ENCODE results near the gene PKNOX2. TPM values are rescaled to one million over a fixed set of nuclear protein-coding genes. Genes with fewer than 3 reads are reported as not detected.

The PKNOX2 gene
- total and polyA plus RNA-seq, 2 of the 8 experiments (the other 6 are each of a cell fraction or from before 2014, with no cell fraction given), result 2.0 TPM

- Histone ChIP-seq H3K14ac (ENCODE audit: insufficient read length) (no peak overlapping the region), H4K5ac (ENCODE audit: insufficient read length, low read depth, low read length) (no peak overlapping the region), H3K4me1 (replicated peaks in 1 of 4; ENCODE audit: control insufficient read depth in 3 of 4, insufficient read depth in 4 of 4, low read length in 3 of 4) (peaks cover 1 to 5% (median 4%) of the 10 kb centered on the region in 4 experiments; a peak in 6 of 7 replicates), H4K91ac (replicated peaks; ENCODE audit: insufficient read length, low read length) (no peak overlapping the region), H3K9me3 (ENCODE audit: insufficient read depth in 2 of 2, low read depth in 1 of 2, low read length in 1 of 2) (no peaks in the 10 kb centered on the region), H3K79me1 (ENCODE audit: low read depth, low read length) (no peaks in the 10 kb centered on the region), H3K27me3 (replicated peaks in 1 of 4; ENCODE audit: control insufficient read depth in 3 of 4, extremely low read depth in 1 of 4, insufficient read depth in 3 of 4, low read length in 3 of 4) (no peaks in the 10 kb centered on the region), H3K4ac (replicated peaks; ENCODE audit: insufficient read length, low read depth, low read length) (no peak overlapping the region), H2AK5ac (ENCODE audit: low read depth, low read length) (no peak overlapping the region), H3K4me3 (ENCODE audit: extremely low read depth in 1 of 4, insufficient read depth in 2 of 4, low read depth in 3 of 4, low read length in 4 of 4) (no peak overlapping the region), H4K20me1 (replicated peaks in 1 of 2; ENCODE audit: control insufficient read depth in 1 of 2, insufficient read depth in 2 of 2, low read length in 2 of 2) (no peaks in the 10 kb centered on the region), H3K56ac (replicated peaks; ENCODE audit: insufficient read length, low read depth, low read length) (no peak overlapping the region), H2BK120ac (replicated peaks; ENCODE audit: low read depth, low read length) (no peak overlapping the region), H3K79me2 (ENCODE audit: control insufficient read depth in 1 of 2, insufficient read depth in 2 of 2, low read length in 2 of 2) (no peaks in the 10 kb centered on the region), H3K27ac (ENCODE audit: low read depth, low read length) (no peak overlapping the region), H3K36me3 (ENCODE audit: control insufficient read depth in 2 of 4, insufficient read depth in 4 of 4, low read length in 3 of 4) (no peaks in the 10 kb centered on the region), H3K23me2 (ENCODE audit: low read depth, low read length) (no peaks in the 10 kb centered on the region), H2BK12ac (ENCODE audit: low read depth, low read length) (no peak overlapping the region), H3K9ac (replicated peaks in 1 of 4; ENCODE audit: extremely low read depth in 1 of 4, low read depth in 3 of 4, low read length in 3 of 4) (no peak overlapping the region), H2BK20ac (ENCODE audit: low read length) (no peak overlapping the region), H3K4me2 (ENCODE audit: insufficient read depth in 1 of 2, low read depth in 2 of 2, low read length in 2 of 2) (no peak overlapping the region), H3K23ac (ENCODE audit: insufficient read length) (no peak overlapping the region), H2BK5ac (ENCODE audit: low read depth, low read length) (no peak overlapping the region), H2BK15ac (ENCODE audit: low read length) (no peak overlapping the region), H2AFZ (ENCODE audit: low read length) (no peak overlapping the region), H4K8ac (ENCODE audit: extremely low read depth, insufficient read depth, low read length) (no peak overlapping the region), H3K18ac (ENCODE audit: extremely low read depth, low read length) (no peak overlapping the region)
- 93% methylated on average over 5 of the region's 5 CpGs; no CpG with 5 or more reads in 1 of the 2 experiments for WGBS, 2 experiments (ENCODE audit: extremely low coverage in 1 of 2, insufficient coverage in 1 of 2, insufficient read length in 1 of 2, insufficient replicate concordance in 2 of 2, low coverage in 1 of 2, low lambda C conversion rate in 2 of 2, missing lambda C conversion rate in 1 of 2)
- ChIA-PET POLR2A (ENCODE audit: partially characterized antibody) (no interaction called here), CTCF (ENCODE audit: partially characterized antibody) (interaction anchor here (1.1 to 1.2 kb wide), 2 partner anchors 11 to 134 kb away, joined by 4 to 6 read pairs; no protein-coding TSS in a partner anchor)
- TF ChIP-seq SIRT6 (IDR thresholded peaks at IDR 0.05; ENCODE audit: low read length) (no peak), SUZ12 (IDR thresholded peaks at IDR 0.05; ENCODE audit: low read length) (no peak), CEBPB (IDR thresholded peaks at IDR 0.05; ENCODE audit: low read depth, low read length) (peak; percentile 27; the same call in 1 of the 2 replicates)
- no peak for DNase-seq (ENCODE audit: low read depth in 1 of 2, low spot score in 2 of 2)
- no peak for FAIRE-seq
Observed at GRCh38 chr11:125275905-125276618, 111.5 kb downstream of the PKNOX2 start.

All from H1 (cell line).